ENCODE measurements around the gene IRF2. TPM values are rescaled to one million over a fixed set of nuclear protein-coding genes. Genes with fewer than 3 reads are reported as not detected.

Gene IRF2
- polyA plus RNA-seq, 1 donor from 2014 or later: 1.4 TPM

GRCh38 chr4:184439386-184439785 is 35.0 kb downstream of the IRF2 start:
- Histone ChIP-seq H3K4me3 (ENCODE audit: low read length) (no peak overlapping the region), H3K79me2 (replicated peaks; ENCODE audit: insufficient read depth, low read length) (no peaks in the 10 kb centered on the region), H3K9me3 (ENCODE audit: low read length) (no peaks in the 10 kb centered on the region), H3K9ac (ENCODE audit: low read length) (no peak overlapping the region), H4K20me1 (ENCODE audit: insufficient read depth) (no peaks in the 10 kb centered on the region), H3K27me3 (ENCODE audit: insufficient read depth, low read depth, low read length) (no peaks in the 10 kb centered on the region), H3K4me2 (ENCODE audit: low read length) (no peak overlapping the region), H3K27ac (ENCODE audit: low read length) (no peak overlapping the region), H2AFZ (ENCODE audit: low read depth, low read length) (no peak overlapping the region), H3K9me2 (ENCODE audit: insufficient read depth, low read length) (no peaks in the 10 kb centered on the region), H3K36me3 (ENCODE audit: insufficient read depth, low read length) (no peaks in the 10 kb centered on the region), H3F3A (ENCODE audit: insufficient read depth, low read length, poor library complexity, severe bottlenecking) (no peaks in the 10 kb centered on the region)
- TF ChIP-seq RAD21 (conservative IDR thresholded peaks at IDR 0.05) (no peak), EZH2 (IDR thresholded peaks at IDR 0.05; ENCODE audit: borderline replicate concordance, insufficient read depth, low read length, poor library complexity, severe bottlenecking) (no peak), TAF1 (IDR thresholded peaks at IDR 0.05; ENCODE audit: low read depth) (no peak), POLR2AphosphoS5 (IDR thresholded peaks at IDR 0.05) (no peak), SMC3 (conservative IDR thresholded peaks at IDR 0.05; ENCODE audit: poor library complexity) (no peak), MXI1 (conservative IDR thresholded peaks at IDR 0.05; ENCODE audit: poor library complexity, severe bottlenecking) (no peak), CTCF (IDR thresholded peaks at IDR 0.05; ENCODE audit: poor library complexity, severe bottlenecking) (no peak)

- no peak overlapping the region for H3K9ac ChIP-seq (ENCODE audit: low read length)
- no peak overlapping the region for H2AFZ ChIP-seq (ENCODE audit: low read depth, low read length)
- no peaks in the 10 kb centered on the region for H3K79me2 ChIP-seq (replicated peaks; ENCODE audit: insufficient read depth, low read length)
- TF ChIP-seq EZH2 (IDR thresholded peaks at IDR 0.05; ENCODE audit: borderline replicate concordance, insufficient read depth, low read length, poor library complexity, severe bottlenecking): no peak
- TF ChIP-seq EP300 (conservative IDR thresholded peaks at IDR 0.05; ENCODE audit: poor library complexity, severe bottlenecking): no peak
- no peak for TF ChIP-seq CTCF (IDR thresholded peaks at IDR 0.05; ENCODE audit: poor library complexity, severe bottlenecking)
- TF ChIP-seq REST (IDR thresholded peaks at IDR 0.05; ENCODE audit: borderline replicate concordance): no peak
- TF ChIP-seq RAD21 (conservative IDR thresholded peaks at IDR 0.05): no peak
- TF ChIP-seq SMC3 (conservative IDR thresholded peaks at IDR 0.05; ENCODE audit: poor library complexity): no peak
- TF ChIP-seq POLR2AphosphoS5 (IDR thresholded peaks at IDR 0.05): no peak
- no peak for TF ChIP-seq TAF1 (IDR thresholded peaks at IDR 0.05; ENCODE audit: low read depth)
- TF ChIP-seq MXI1 (conservative IDR thresholded peaks at IDR 0.05; ENCODE audit: poor library complexity, severe bottlenecking): no peak
- no peaks in the 10 kb centered on the region for H3F3A ChIP-seq (ENCODE audit: insufficient read depth, low read length, poor library complexity, severe bottlenecking)
- no peak overlapping the region for H3K27ac ChIP-seq (ENCODE audit: low read length)
- H3K4me3 ChIP-seq (ENCODE audit: low read length): no peak overlapping the region
- H3K9me3 ChIP-seq (ENCODE audit: low read length): no peaks in the 10 kb centered on the region
- H3K27me3 ChIP-seq (ENCODE audit: insufficient read depth, low read depth, low read length): no peaks in the 10 kb centered on the region
- no peak overlapping the region for H3K4me2 ChIP-seq (ENCODE audit: low read length)
- H4K20me1 ChIP-seq (ENCODE audit: insufficient read depth): no peaks in the 10 kb centered on the region
- H3K9me2 ChIP-seq (ENCODE audit: insufficient read depth, low read length): no peaks in the 10 kb centered on the region
- no peaks in the 10 kb centered on the region for H3K36me3 ChIP-seq (ENCODE audit: insufficient read depth, low read length)
Observed at GRCh38 chr4:184438375-184438774, 36.0 kb downstream of the IRF2 start.
